CD4-positive, alpha-beta T cell (primary cell): Measurements from ENCODE around the gene COP1. TPM values are rescaled to one million over a fixed set of nuclear protein-coding genes. Genes with fewer than 3 reads are reported as not detected.

Source experiments
- ATAC-seq: fragments of 200-7000 bp; cut with Tn5 transposase; one replicate; pipeline ENCODE4 v1.10.0; 2022; ENCODE audit warnings: mild to moderate bottlenecking; ENCODE audit not compliant: poor library complexity
- CTCF ChIA-PET: fragments of 350-600 bp; sonication (Branson Sonifier 250); formaldehyde crosslinking; loops from one replicate; lab custom pipeline; 2021; ENCODE audit warnings: antibody characterized with exemption, inconsistent platforms; lab: Charles Lee
- POLR2A ChIA-PET: fragments of 350-600 bp; sonication (Branson Sonifier 250); formaldehyde crosslinking; loops from one replicate; lab custom pipeline; 2021; ENCODE audit warnings: antibody characterized with exemption, inconsistent platforms; lab: Charles Lee
- DNase-seq, 14 experiments: peaks; one replicate each; pipeline ENCODE4 v3.0.0-alpha.2; 2013 to 2020; ENCODE audit warnings: mixed read lengths in 2 of 14
- H3K27ac ChIP-seq, 2 donors: one replicate each; pipeline versions ENCODE4 v1.5.1 to v1.7.0; 2013; ENCODE audit warnings: low read length in 2 of 2, low read depth in 1 of 2, mild to moderate bottlenecking in 1 of 2
- H3K27me3 ChIP-seq, 2 experiments: 1 replicate in 1 of 2; 2 replicates in 1 of 2; pipeline versions ENCODE4 v1.6.1 to v1.7.0; 2013; ENCODE audit warnings: low read length in 2 of 2, control low read depth in 1 of 2, mild to moderate bottlenecking in 1 of 2, moderate library complexity in 1 of 2; ENCODE audit not compliant: insufficient read depth in 2 of 2, control insufficient read depth in 1 of 2
- H3K36me3 ChIP-seq: one replicate; pipeline ENCODE4 v1.6.1; 2013; ENCODE audit warnings: low read length, control low read depth; ENCODE audit not compliant: insufficient read depth
- H3K4me1 ChIP-seq: one replicate; pipeline ENCODE4 v1.6.1; 2013; ENCODE audit warnings: low read length, control low read depth; ENCODE audit not compliant: insufficient read depth
- H3K4me3 ChIP-seq: one replicate; pipeline ENCODE4 v1.5.1; 2013; ENCODE audit warnings: mild to moderate bottlenecking, low read length, moderate library complexity
- H3K9me3 ChIP-seq, 2 experiments: 1 replicate in 1 of 2; 2 replicates in 1 of 2; pipeline versions ENCODE4 v1.6.1 to v1.7.0; 2013; ENCODE audit warnings: low read length in 2 of 2, mild to moderate bottlenecking in 2 of 2, control low read depth in 1 of 2, moderate library complexity in 1 of 2; ENCODE audit not compliant: control insufficient read depth in 1 of 2, insufficient read depth in 1 of 2
- H3K27ac Mint-ChIP-seq: one replicate; pipeline ENCODE4 v1.8.0; 2020; ENCODE audit warnings: mixed read lengths
- H3K27me3 Mint-ChIP-seq: one replicate; pipeline ENCODE4 v1.8.0; 2021; ENCODE audit warnings: mixed read lengths
- H3K36me3 Mint-ChIP-seq: one replicate; pipeline ENCODE4 v1.8.0; 2021; ENCODE audit warnings: low read depth, mixed read lengths
- H3K4me1 Mint-ChIP-seq: one replicate; pipeline ENCODE4 v1.8.0; 2021; ENCODE audit warnings: low read depth, mixed read lengths
- H3K4me3 Mint-ChIP-seq: one replicate; pipeline ENCODE4 v1.8.0; 2020; ENCODE audit warnings: mild to moderate bottlenecking, mixed read lengths
- H3K9me3 Mint-ChIP-seq: one replicate; pipeline ENCODE4 v1.8.0; 2020; ENCODE audit warnings: mixed read lengths
- CTCF ChIP-seq: fragments of 200-600 bp; IDR thresholded peaks from one replicate; pipeline ENCODE4 v1.8.0; 2022; ENCODE audit warnings: antibody characterized with exemption, mild to moderate bottlenecking
- intact Hi-C, 2 experiments: fragments of 100-400 bp; cut with DNase I in 1 of 2; cut with micrococcal nuclease in 1 of 2; formaldehyde crosslinking; loops; one replicate each; pipeline versions ENCODE4 v1.15.1 to v1.9.0; 2023 to 2025; cut with DNase I, micrococcal nuclease
- total RNA-seq, 174 experiments: library from RNA in 2 of 174; stranded (reverse) in 2 of 174; gene quantifications; one replicate each; pipeline ENCODE4 v1.2.3 and lab custom pipeline; 2021 to 2026

Gene COP1
- total RNA-seq, 2 experiments from 2014 or later: 38.6 to 42.2 TPM

- Mint-ChIP-seq H3K4me1 (no peaks in the 10 kb centered on the region), H3K4me3 (no peak overlapping the region), H3K27ac (no peak overlapping the region), H3K9me3 (no peaks in the 10 kb centered on the region), H3K27me3 (peaks cover 6% of the 10 kb centered on the region), H3K36me3 (no peaks in the 10 kb centered on the region)
- no peaks in the 10 kb centered on the region for H3K36me3 ChIP-seq
- H3K9me3 ChIP-seq: no peaks in the 10 kb centered on the region
- intact Hi-C loops: no loop called here
- DNase-seq: no peak
- no peaks in the 10 kb centered on the region for H3K27me3 ChIP-seq
- ChIA-PET CTCF (no interaction called here), POLR2A (no interaction called here)
- no peak for ATAC-seq
- no peaks in the 10 kb centered on the region for H3K4me1 ChIP-seq
- H3K27ac ChIP-seq: no peak overlapping the region
- H3K4me3 ChIP-seq: no peak overlapping the region
- TF ChIP-seq CTCF: no peak
Measured at GRCh38 chr1:176225911-176226310, 18.8 kb upstream of the COP1 start.

GRCh38 chr1:176225479-176225875 lies 18.4 kb upstream of the COP1 start:
- H3K27ac ChIP-seq: no peak overlapping the region
- TF ChIP-seq CTCF: no peak
- H3K9me3 ChIP-seq: no peaks in the 10 kb centered on the region
- ChIA-PET CTCF (no interaction called here), POLR2A (no interaction called here)
- intact Hi-C loops: no loop called here
- no peaks in the 10 kb centered on the region for H3K9me3 Mint-ChIP-seq
- ATAC-seq (no peak), DNase-seq (no peak)
- no peaks in the 10 kb centered on the region for H3K27me3 ChIP-seq
- H3K27me3 Mint-ChIP-seq: peaks cover 6% of the 10 kb centered on the region
- no peaks in the 10 kb centered on the region for H3K4me1 Mint-ChIP-seq
- H3K36me3 Mint-ChIP-seq: no peaks in the 10 kb centered on the region
- no peak overlapping the region for H3K4me3 Mint-ChIP-seq
- H3K36me3 ChIP-seq: no peaks in the 10 kb centered on the region
- no peak overlapping the region for H3K27ac Mint-ChIP-seq
- no peaks in the 10 kb centered on the region for H3K4me1 ChIP-seq
- H3K4me3 ChIP-seq: no peak overlapping the region

DNA sequence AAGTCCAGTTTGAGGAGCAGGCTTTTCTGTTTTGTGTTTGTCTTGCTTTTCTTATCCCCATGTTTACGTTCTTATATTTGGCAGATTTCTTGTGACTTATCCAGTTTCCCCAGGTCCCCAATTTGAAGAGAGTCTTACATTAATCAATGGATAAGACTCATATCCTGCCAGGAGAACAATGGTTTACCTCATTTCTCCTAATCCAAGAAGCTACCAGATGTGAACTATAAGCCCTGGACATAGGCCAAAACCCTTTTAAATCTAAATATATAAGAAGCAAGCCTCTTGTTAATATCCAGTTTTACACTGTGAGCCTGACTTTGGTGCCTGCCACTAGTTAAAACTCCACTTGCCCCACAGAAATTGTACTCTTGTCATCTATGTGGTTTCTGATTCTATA lies 15.1 kb upstream of the COP1 start:
- ATAC-seq (no peak), DNase-seq (no peak)
- H3K27ac ChIP-seq: no peak overlapping the region
- Mint-ChIP-seq H3K27me3 (peaks cover 13% of the 10 kb centered on the region), H3K36me3 (no peaks in the 10 kb centered on the region), H3K27ac (no peak overlapping the region), H3K4me1 (no peaks in the 10 kb centered on the region), H3K9me3 (no peaks in the 10 kb centered on the region), H3K4me3 (no peak overlapping the region)
- ChIA-PET CTCF (no interaction called here), POLR2A (interaction anchor here (0.6 kb wide), 1 partner anchor 10 kb away, joined by 6 read pairs; no protein-coding TSS in a partner anchor)
- H3K4me1 ChIP-seq: no peaks in the 10 kb centered on the region
- no peaks in the 10 kb centered on the region for H3K36me3 ChIP-seq
- H3K4me3 ChIP-seq: no peak overlapping the region
- H3K9me3 ChIP-seq: no peaks in the 10 kb centered on the region
- intact Hi-C loops: no loop called here
- peaks cover 3% of the 10 kb centered on the region in 2 experiments for H3K27me3 ChIP-seq
- no peak for TF ChIP-seq CTCF
